ENCODE measurements around the gene ZNF512. TPM values are rescaled to one million over a fixed set of nuclear protein-coding genes. Genes with fewer than 3 reads are reported as not detected.

The ZNF512 gene
- total RNA-seq, 1 experiment from 2014 or later = 34.2 TPM

DNA sequence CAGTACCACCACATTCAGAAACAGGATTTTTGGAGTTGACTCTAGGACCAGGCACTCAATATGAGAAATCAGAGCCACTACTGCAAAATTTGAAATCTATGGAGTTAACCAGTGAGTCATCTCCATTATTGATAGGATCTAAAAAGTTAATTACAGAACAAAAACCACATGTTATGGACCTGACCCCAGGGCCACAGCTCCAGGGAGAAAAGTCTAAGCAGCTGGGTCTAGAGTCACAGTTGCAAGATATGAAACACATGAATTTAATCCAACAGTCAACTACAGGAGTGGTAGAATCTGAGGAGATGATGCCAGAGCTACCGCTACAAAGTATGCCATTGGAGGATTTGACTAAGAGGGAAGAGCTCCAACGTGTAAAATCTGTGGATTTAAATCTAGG, 13.4 kb upstream of the ZNF512 start:
- no peak overlapping the region for H3K4me3 Mint-ChIP-seq
- TF ChIP-seq SMAD3 (CRISPR knock-in tag; IDR thresholded peaks at IDR 0.05; ENCODE audit: borderline replicate concordance) (no peak), IRF2 (CRISPR knock-in tag; IDR thresholded peaks at IDR 0.05; ENCODE audit: borderline replicate concordance, low read depth) (no peak), NFYB (CRISPR knock-in tag; conservative IDR thresholded peaks at IDR 0.05; ENCODE audit: low read depth) (no peak)
- ChIA-PET POLR2A (no interaction called here), CTCF (no interaction called here)
- H3K27ac Mint-ChIP-seq = no peak overlapping the region
- no peaks in the 10 kb centered on the region for H3K4me1 Mint-ChIP-seq
- H3K36me3 Mint-ChIP-seq = no peaks in the 10 kb centered on the region; the same call in 1 of the 2 replicates
- peaks cover 98% of the 10 kb centered on the region for H3K27me3 Mint-ChIP-seq (ENCODE audit: low read depth)
- DNase-seq (ENCODE audit: low spot score) (no peak), ATAC-seq (no peak)
- H3K9me3 Mint-ChIP-seq = peaks cover 22% of the 10 kb centered on the region

DNA sequence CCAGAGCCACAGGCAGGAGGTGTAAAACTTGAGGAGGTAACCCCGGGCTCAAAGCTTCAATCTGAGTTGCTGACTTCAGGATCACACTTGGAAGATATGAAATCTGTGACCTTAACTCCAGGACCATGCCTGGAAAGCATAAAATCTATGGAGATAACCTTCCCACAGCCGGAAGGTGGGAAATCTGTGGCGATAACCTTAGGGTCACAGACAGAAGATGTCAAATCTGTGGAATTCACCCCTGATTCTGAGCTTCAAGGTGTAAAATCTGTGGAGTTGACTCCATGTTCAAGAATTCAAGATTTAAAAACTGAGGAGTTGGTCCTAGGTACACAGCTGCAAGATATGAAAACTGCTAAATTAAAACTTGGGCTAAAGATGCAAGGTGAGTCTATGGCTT, 11.6 kb upstream of the ZNF512 start:
- TF ChIP-seq, protein P1, sequence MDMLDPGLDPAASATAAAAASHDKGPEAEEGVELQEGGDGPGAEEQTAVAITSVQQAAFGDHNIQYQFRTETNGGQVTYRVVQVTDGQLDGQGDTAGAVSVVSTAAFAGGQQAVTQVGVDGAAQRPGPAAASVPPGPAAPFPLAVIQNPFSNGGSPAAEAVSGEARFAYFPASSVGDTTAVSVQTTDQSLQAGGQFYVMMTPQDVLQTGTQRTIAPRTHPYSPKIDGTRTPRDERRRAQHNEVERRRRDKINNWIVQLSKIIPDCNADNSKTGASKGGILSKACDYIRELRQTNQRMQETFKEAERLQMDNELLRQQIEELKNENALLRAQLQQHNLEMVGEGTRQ (CRISPR knock-in tag; IDR thresholded peaks at IDR 0.05) = no peak
- no peak for TF ChIP-seq HMGA2 (CRISPR knock-in tag; IDR thresholded peaks at IDR 0.05)
- TF ChIP-seq CREB1 (CRISPR knock-in tag; IDR thresholded peaks at IDR 0.05) = no peak
- no peak for TF ChIP-seq NR1H2 (CRISPR knock-in tag; IDR thresholded peaks at IDR 0.05)
- TF ChIP-seq, protein P2, sequence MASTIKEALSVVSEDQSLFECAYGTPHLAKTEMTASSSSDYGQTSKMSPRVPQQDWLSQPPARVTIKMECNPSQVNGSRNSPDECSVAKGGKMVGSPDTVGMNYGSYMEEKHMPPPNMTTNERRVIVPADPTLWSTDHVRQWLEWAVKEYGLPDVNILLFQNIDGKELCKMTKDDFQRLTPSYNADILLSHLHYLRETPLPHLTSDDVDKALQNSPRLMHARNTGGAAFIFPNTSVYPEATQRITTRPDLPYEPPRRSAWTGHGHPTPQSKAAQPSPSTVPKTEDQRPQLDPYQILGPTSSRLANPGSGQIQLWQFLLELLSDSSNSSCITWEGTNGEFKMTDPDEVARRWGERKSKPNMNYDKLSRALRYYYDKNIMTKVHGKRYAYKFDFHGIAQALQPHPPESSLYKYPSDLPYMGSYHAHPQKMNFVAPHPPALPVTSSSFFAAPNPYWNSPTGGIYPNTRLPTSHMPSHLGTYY (CRISPR knock-in tag; IDR thresholded peaks at IDR 0.05) = no peak
- TF ChIP-seq RORB (CRISPR knock-in tag; IDR thresholded peaks at IDR 0.05) = no peak
- TF ChIP-seq SOX15 (CRISPR knock-in tag; IDR thresholded peaks at IDR 0.05) = no peak
- TF ChIP-seq, protein P3, sequence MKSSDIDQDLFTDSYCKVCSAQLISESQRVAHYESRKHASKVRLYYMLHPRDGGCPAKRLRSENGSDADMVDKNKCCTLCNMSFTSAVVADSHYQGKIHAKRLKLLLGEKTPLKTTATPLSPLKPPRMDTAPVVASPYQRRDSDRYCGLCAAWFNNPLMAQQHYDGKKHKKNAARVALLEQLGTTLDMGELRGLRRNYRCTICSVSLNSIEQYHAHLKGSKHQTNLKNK (CRISPR knock-in tag; IDR thresholded peaks at IDR 0.05) = no peak
- TF ChIP-seq ZNF416 (CRISPR knock-in tag; IDR thresholded peaks at IDR 0.05) = no peak
- TF ChIP-seq, protein P4, sequence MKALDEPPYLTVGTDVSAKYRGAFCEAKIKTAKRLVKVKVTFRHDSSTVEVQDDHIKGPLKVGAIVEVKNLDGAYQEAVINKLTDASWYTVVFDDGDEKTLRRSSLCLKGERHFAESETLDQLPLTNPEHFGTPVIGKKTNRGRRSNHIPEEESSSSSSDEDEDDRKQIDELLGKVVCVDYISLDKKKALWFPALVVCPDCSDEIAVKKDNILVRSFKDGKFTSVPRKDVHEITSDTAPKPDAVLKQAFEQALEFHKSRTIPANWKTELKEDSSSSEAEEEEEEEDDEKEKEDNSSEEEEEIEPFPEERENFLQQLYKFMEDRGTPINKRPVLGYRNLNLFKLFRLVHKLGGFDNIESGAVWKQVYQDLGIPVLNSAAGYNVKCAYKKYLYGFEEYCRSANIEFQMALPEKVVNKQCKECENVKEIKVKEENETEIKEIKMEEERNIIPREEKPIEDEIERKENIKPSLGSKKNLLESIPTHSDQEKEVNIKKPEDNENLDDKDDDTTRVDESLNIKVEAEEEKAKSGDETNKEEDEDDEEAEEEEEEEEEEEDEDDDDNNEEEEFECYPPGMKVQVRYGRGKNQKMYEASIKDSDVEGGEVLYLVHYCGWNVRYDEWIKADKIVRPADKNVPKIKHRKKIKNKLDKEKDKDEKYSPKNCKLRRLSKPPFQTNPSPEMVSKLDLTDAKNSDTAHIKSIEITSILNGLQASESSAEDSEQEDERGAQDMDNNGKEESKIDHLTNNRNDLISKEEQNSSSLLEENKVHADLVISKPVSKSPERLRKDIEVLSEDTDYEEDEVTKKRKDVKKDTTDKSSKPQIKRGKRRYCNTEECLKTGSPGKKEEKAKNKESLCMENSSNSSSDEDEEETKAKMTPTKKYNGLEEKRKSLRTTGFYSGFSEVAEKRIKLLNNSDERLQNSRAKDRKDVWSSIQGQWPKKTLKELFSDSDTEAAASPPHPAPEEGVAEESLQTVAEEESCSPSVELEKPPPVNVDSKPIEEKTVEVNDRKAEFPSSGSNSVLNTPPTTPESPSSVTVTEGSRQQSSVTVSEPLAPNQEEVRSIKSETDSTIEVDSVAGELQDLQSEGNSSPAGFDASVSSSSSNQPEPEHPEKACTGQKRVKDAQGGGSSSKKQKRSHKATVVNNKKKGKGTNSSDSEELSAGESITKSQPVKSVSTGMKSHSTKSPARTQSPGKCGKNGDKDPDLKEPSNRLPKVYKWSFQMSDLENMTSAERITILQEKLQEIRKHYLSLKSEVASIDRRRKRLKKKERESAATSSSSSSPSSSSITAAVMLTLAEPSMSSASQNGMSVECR (CRISPR knock-in tag; IDR thresholded peaks at IDR 0.05; ENCODE audit: borderline replicate concordance) = no peak
- TF ChIP-seq OVOL2 (CRISPR knock-in tag; IDR thresholded peaks at IDR 0.05; ENCODE audit: borderline replicate concordance) = no peak
- no peak for TF ChIP-seq TCF7 (CRISPR knock-in tag; IDR thresholded peaks at IDR 0.05; ENCODE audit: low read depth)
- TF ChIP-seq, protein P5, sequence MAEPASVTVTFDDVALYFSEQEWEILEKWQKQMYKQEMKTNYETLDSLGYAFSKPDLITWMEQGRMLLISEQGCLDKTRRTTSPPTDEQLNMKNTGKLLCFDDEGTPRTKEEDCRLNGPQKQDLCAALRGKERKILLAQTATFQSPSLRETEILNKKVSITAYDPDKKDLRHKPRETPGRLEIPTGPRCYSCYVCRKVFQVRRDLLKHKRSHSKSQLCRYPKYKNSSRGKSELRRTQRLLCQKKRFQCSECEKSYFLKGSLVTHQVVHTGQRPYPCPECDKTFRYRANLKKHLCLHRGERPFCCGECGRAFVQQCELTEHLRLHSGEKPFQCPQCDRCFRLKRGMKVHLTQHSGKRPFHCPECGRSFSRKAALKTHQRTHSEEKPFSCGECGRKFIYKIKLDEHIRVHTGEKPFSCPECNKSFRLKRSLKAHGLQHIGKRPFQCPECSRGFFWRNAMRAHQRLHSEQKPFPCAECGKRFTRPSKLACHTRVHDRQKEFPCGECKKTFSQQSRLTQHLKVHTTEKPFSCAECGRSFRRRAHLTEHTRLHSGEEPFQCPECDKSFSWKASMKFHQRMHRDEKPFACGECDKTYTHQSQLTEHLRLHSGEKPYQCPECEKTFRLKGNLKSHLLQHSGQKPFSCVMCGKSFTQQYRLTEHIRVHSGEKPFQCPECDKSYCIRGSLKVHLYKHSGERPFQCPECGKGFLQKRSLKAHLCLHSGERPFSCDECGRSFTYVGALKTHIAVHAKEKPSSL (CRISPR knock-in tag; conservative IDR thresholded peaks at IDR 0.05) = no peak
- TF ChIP-seq NR3C1 (CRISPR knock-in tag; conservative IDR thresholded peaks at IDR 0.05; ENCODE audit: low read depth) = no peak
- TF ChIP-seq ZNF219 (CRISPR knock-in tag; IDR thresholded peaks at IDR 0.05; ENCODE audit: borderline replicate concordance) = no peak
- TF ChIP-seq, protein P6, sequence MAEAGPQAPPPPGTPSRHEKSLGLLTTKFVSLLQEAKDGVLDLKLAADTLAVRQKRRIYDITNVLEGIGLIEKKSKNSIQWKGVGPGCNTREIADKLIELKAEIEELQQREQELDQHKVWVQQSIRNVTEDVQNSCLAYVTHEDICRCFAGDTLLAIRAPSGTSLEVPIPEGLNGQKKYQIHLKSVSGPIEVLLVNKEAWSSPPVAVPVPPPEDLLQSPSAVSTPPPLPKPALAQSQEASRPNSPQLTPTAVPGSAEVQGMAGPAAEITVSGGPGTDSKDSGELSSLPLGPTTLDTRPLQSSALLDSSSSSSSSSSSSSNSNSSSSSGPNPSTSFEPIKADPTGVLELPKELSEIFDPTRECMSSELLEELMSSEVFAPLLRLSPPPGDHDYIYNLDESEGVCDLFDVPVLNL (CRISPR knock-in tag; IDR thresholded peaks at IDR 0.05; ENCODE audit: borderline replicate concordance, low read depth) = no peak
- Mint-ChIP-seq H3K36me3 (no peaks in the 10 kb centered on the region; the same call in 1 of the 2 replicates), H3K4me1 (no peaks in the 10 kb centered on the region), H3K27me3 (ENCODE audit: low read depth) (peaks cover 100% of the 10 kb centered on the region), H3K27ac (no peak overlapping the region), H3K4me3 (no peak overlapping the region), H3K9me3 (peaks cover 31% of the 10 kb centered on the region)
- POLR2A ChIA-PET = no interaction called here
- ATAC-seq (no peak), DNase-seq (ENCODE audit: low spot score) (no peak)
- CTCF ChIA-PET = no interaction called here

Data from WTC11 (cell line).